ENCODE results near the gene APC2. TPM values are rescaled to one million over a fixed set of nuclear protein-coding genes. Genes with fewer than 3 reads are reported as not detected.
A peak's percentile ranks its signal among the peaks of the same experiment; 100 is the strongest.

The APC2 gene
- total and polyA plus RNA-seq, 12 donors, result 0.06 to 12.9 (median 0.77) TPM

- no peaks in the 10 kb centered on the region for H3K36me3 ChIP-seq (replicated peaks in 1 of 2)
- no peaks in the 10 kb centered on the region for H3K27me3 ChIP-seq
- peaks cover 2 to 8% of the 10 kb centered on the region in 2 donors for H3K4me1 ChIP-seq (replicated peaks in 1 of 2)
- no peaks in the 10 kb centered on the region for H3K9me3 ChIP-seq (replicated peaks in 1 of 3)
- H3K27ac ChIP-seq, result no peak overlapping the region
- TF ChIP-seq POLR2A (IDR thresholded peaks at IDR 0.05) (no peak), CTCF (IDR thresholded peaks at IDR 0.05) (no peak)
- intact Hi-C loops (cut with DNase I), result no loop called here
- H3K4me3 ChIP-seq, result no peak overlapping the region
- WGBS, 4 donors, result 87 to 93% (median 91%) methylated on average over 15 to 77 of the region's 77 CpGs
- peak in 1 of 7 donors; percentile 14 for DNase-seq
Observed at GRCh38 chr19:1483131-1483978, 33.4 kb downstream of the APC2 start.

- H3K27ac ChIP-seq, result no peak overlapping the region
- H3K4me3 ChIP-seq, result no peak overlapping the region
- intact Hi-C loops (cut with DNase I), result no loop called here
- TF ChIP-seq CTCF (IDR thresholded peaks at IDR 0.05) (no peak), POLR2A (IDR thresholded peaks at IDR 0.05) (no peak)
- WGBS, 4 donors, result 87 to 100% (median 90%) methylated on average over 1 to 23 of the region's 23 CpGs
- peaks cover 0 to 5% of the 10 kb centered on the region in 2 donors for H3K4me1 ChIP-seq (replicated peaks in 1 of 2)
- H3K36me3 ChIP-seq (replicated peaks in 1 of 2), result no peaks in the 10 kb centered on the region
- H3K27me3 ChIP-seq, result no peaks in the 10 kb centered on the region
- no peaks in the 10 kb centered on the region for H3K9me3 ChIP-seq (replicated peaks in 1 of 3)
- peak in 1 of 7 donors; percentile 12 for DNase-seq
Observed at GRCh38 chr19:1483979-1484428, 34.1 kb downstream of the APC2 start.

- Histone ChIP-seq H3K27me3 (no peaks in the 10 kb centered on the region), H3K9me3 (replicated peaks in 1 of 3) (no peaks in the 10 kb centered on the region), H3K36me3 (replicated peaks in 1 of 2) (no peaks in the 10 kb centered on the region), H3K4me3 (no peak overlapping the region), H3K27ac (no peak overlapping the region), H3K4me1 (replicated peaks in 1 of 2) (peaks cover 6 to 15% of the 10 kb centered on the region in 2 donors)
- DNase-seq, result peak in 1 of 7 donors; percentile 23
- TF ChIP-seq CTCF (IDR thresholded peaks at IDR 0.05), result no peak
- TF ChIP-seq POLR2A (IDR thresholded peaks at IDR 0.05), result no peak
- WGBS, 4 donors, result 92 to 96% (median 95%) methylated on average over 30 to 56 of the region's 56 CpGs
- intact Hi-C loops (cut with DNase I), result no loop called here
Observed at GRCh38 chr19:1486720-1487575, 37.0 kb downstream of the APC2 start.
